ENCODE measurements around the gene KRT74. TPM values are rescaled to one million over a fixed set of nuclear protein-coding genes. Genes with fewer than 3 reads are reported as not detected.

KRT74 gene
- total RNA-seq, 1 experiment from 2014 or later: not detected

- DNase-seq (no peak), ATAC-seq (no peak)
- intact Hi-C loops (cut with micrococcal nuclease): no loop called here
- Histone ChIP-seq H3F3A (ENCODE audit: low read length, unreplicated experiment) (no peaks in the 10 kb centered on the region), H3K27me3 (ENCODE audit: low read length) (peaks cover 37% of the 10 kb centered on the region), H3K36me3 (ENCODE audit: low read depth, low read length) (no peaks in the 10 kb centered on the region), H3K9ac (ENCODE audit: low read length) (no peak overlapping the region), H4K20me1 (ENCODE audit: low read length) (no peaks in the 10 kb centered on the region), H3K4me2 (ENCODE audit: low read length) (no peak overlapping the region), H3K9me2 (replicated peaks; ENCODE audit: low read length) (no peaks in the 10 kb centered on the region), H2AFZ (ENCODE audit: low read length) (no peak overlapping the region), H3K4me3 (ENCODE audit: low read length) (no peak overlapping the region), H3K9me3 (ENCODE audit: low read length) (no peaks in the 10 kb centered on the region), H3K27ac (ENCODE audit: low read length) (no peak overlapping the region), H3K79me2 (ENCODE audit: low read length) (no peaks in the 10 kb centered on the region), H3K4me1 (ENCODE audit: insufficient read depth, low read length) (no peaks in the 10 kb centered on the region)
- ChIA-PET POLR2A (ENCODE audit: unreplicated experiment) (no interaction called here), CTCF (no interaction called here)
- no TSS peak for BruUV-seq (replicated peaks)
- TF ChIP-seq EZH2 (IDR thresholded peaks at IDR 0.05; ENCODE audit: low read length, unreplicated experiment) (no peak), EZH2phosphoT487 (IDR thresholded peaks at IDR 0.05; ENCODE audit: borderline replicate concordance, low read length) (no peak), CTCF (conservative IDR thresholded peaks at IDR 0.05; ENCODE audit: low read depth, low read length) (no peak)
These were observed 9.1 kb downstream of the KRT74 start for GRCh38 chr12:52564582-52564981.

GRCh38 chr12:52561880-52562449 lies 11.7 kb downstream of the KRT74 start:
- no peak overlapping the region for H3K4me2 ChIP-seq (ENCODE audit: low read length)
- no peaks in the 10 kb centered on the region for H3K9me3 ChIP-seq (ENCODE audit: low read length)
- peaks cover 34% of the 10 kb centered on the region for H3K27me3 ChIP-seq (ENCODE audit: low read length)
- no peaks in the 10 kb centered on the region for H3K36me3 ChIP-seq (ENCODE audit: low read depth, low read length)
- no peak for ATAC-seq
- H3K79me2 ChIP-seq (ENCODE audit: low read length): no peaks in the 10 kb centered on the region
- CTCF ChIA-PET: interaction anchor here (0.7 kb wide), 2 partner anchors 189 to 318 kb away, joined by 3 read pairs; no protein-coding TSS in a partner anchor
- no peaks in the 10 kb centered on the region for H3K9me2 ChIP-seq (replicated peaks; ENCODE audit: low read length)
- POLR2A ChIA-PET (ENCODE audit: unreplicated experiment): no interaction called here
- H3K9ac ChIP-seq (ENCODE audit: low read length): no peak overlapping the region
- H3K4me3 ChIP-seq (ENCODE audit: low read length): no peak overlapping the region
- H2AFZ ChIP-seq (ENCODE audit: low read length): no peak overlapping the region
- H4K20me1 ChIP-seq (ENCODE audit: low read length): no peaks in the 10 kb centered on the region
- no TSS peak for BruUV-seq (replicated peaks)
- H3K27ac ChIP-seq (ENCODE audit: low read length): no peak overlapping the region
- intact Hi-C loops (cut with micrococcal nuclease): no loop called here
- peak; percentile 33 for DNase-seq
- TF ChIP-seq EZH2 (IDR thresholded peaks at IDR 0.05; ENCODE audit: low read length, unreplicated experiment) (no peak), CTCF (conservative IDR thresholded peaks at IDR 0.05; ENCODE audit: low read depth, low read length) (peak; percentile 61), EZH2phosphoT487 (IDR thresholded peaks at IDR 0.05; ENCODE audit: borderline replicate concordance, low read length) (no peak)
- H3K4me1 ChIP-seq (ENCODE audit: insufficient read depth, low read length): no peaks in the 10 kb centered on the region
- no peaks in the 10 kb centered on the region for H3F3A ChIP-seq (ENCODE audit: low read length, unreplicated experiment)

- Histone ChIP-seq H3K4me2 (ENCODE audit: low read length) (no peak overlapping the region), H3K9me2 (replicated peaks; ENCODE audit: low read length) (no peaks in the 10 kb centered on the region), H3K27me3 (ENCODE audit: low read length) (peaks cover 35% of the 10 kb centered on the region), H3K79me2 (ENCODE audit: low read length) (no peaks in the 10 kb centered on the region), H3F3A (ENCODE audit: low read length, unreplicated experiment) (no peaks in the 10 kb centered on the region), H4K20me1 (ENCODE audit: low read length) (no peaks in the 10 kb centered on the region), H3K9ac (ENCODE audit: low read length) (no peak overlapping the region), H3K27ac (ENCODE audit: low read length) (no peak overlapping the region), H3K36me3 (ENCODE audit: low read depth, low read length) (no peaks in the 10 kb centered on the region), H3K9me3 (ENCODE audit: low read length) (no peaks in the 10 kb centered on the region), H2AFZ (ENCODE audit: low read length) (no peak overlapping the region), H3K4me3 (ENCODE audit: low read length) (no peak overlapping the region), H3K4me1 (ENCODE audit: insufficient read depth, low read length) (no peaks in the 10 kb centered on the region)
- intact Hi-C loops (cut with micrococcal nuclease): no loop called here
- DNase-seq (no peak), ATAC-seq (no peak)
- TF ChIP-seq EZH2phosphoT487 (IDR thresholded peaks at IDR 0.05; ENCODE audit: borderline replicate concordance, low read length) (no peak), CTCF (conservative IDR thresholded peaks at IDR 0.05; ENCODE audit: low read depth, low read length) (no peak), EZH2 (IDR thresholded peaks at IDR 0.05; ENCODE audit: low read length, unreplicated experiment) (no peak)
- ChIA-PET CTCF (no interaction called here), POLR2A (ENCODE audit: unreplicated experiment) (no interaction called here)
- BruUV-seq (replicated peaks): no TSS peak
These were observed 13.7 kb downstream of the KRT74 start for GRCh38 chr12:52559979-52560378.

Data from PC-3 (cell line).